SJCRH30 (cell line): ENCODE data around the gene KRT40. TPM values are rescaled to one million over a fixed set of nuclear protein-coding genes. Genes with fewer than 3 reads are reported as not detected.

Experiments
- DNase-seq, 2 experiments: peaks; one replicate each; pipeline ENCODE4 v3.0.0-alpha.2; 2015 to 2020
- H3K27ac ChIP-seq: fragments of 250-450 bp; sonication (Bioruptor Pico); 2 replicates; pipeline ENCODE4 v1.5.1; 2020; ENCODE audit warnings: mild to moderate bottlenecking, moderate library complexity
- H3K27me3 ChIP-seq: fragments of 250-450 bp; sonication (Bioruptor Pico); 2 replicates; pipeline ENCODE4 v1.5.1; 2020; ENCODE audit warnings: mild to moderate bottlenecking, moderate library complexity
- H3K36me3 ChIP-seq: fragments of 250-450 bp; sonication (Bioruptor Pico); 2 replicates; pipeline ENCODE4 v1.5.1; 2020; ENCODE audit warnings: mild to moderate bottlenecking, moderate library complexity
- H3K4me1 ChIP-seq: fragments of 250-450 bp; sonication (Bioruptor Pico); 2 replicates; pipeline ENCODE4 v1.5.1; 2020; ENCODE audit warnings: mild to moderate bottlenecking, moderate library complexity
- H3K4me3 ChIP-seq: fragments of 250-450 bp; sonication (Bioruptor Pico); 2 replicates; pipeline ENCODE4 v1.5.1; 2020; ENCODE audit warnings: mild to moderate bottlenecking, moderate library complexity
- H3K9me3 ChIP-seq: fragments of 250-450 bp; sonication (Bioruptor Pico); replicated peaks from 2 replicates; pipeline ENCODE4 v1.5.1; 2020; ENCODE audit warnings: mild to moderate bottlenecking, moderate library complexity
- total RNA-seq: library from RNA; depleted of rRNA; stranded (reverse); fragments of >200 nt; shearing (Covaris generic); gene quantifications from 2 replicates; pipeline ENCODE4 v1.2.3, GENCODE V29; 2014

Gene KRT40
- total RNA-seq, 1 experiment from 2014 or later: not detected

GRCh38 chr17:40952154-40952553 lies 32.0 kb downstream of the KRT40 start:
- peaks cover 3% of the 10 kb centered on the region; the same call in 1 of the 2 replicates for H3K27me3 ChIP-seq
- no peak overlapping the region for H3K4me3 ChIP-seq
- H3K27ac ChIP-seq: no peak overlapping the region
- DNase-seq: peak in 1 of 2 experiments; percentile 9
- H3K9me3 ChIP-seq: no peaks in the 10 kb centered on the region
- H3K36me3 ChIP-seq: no peaks in the 10 kb centered on the region
- H3K4me1 ChIP-seq: peaks cover 28% of the 10 kb centered on the region

DNA sequence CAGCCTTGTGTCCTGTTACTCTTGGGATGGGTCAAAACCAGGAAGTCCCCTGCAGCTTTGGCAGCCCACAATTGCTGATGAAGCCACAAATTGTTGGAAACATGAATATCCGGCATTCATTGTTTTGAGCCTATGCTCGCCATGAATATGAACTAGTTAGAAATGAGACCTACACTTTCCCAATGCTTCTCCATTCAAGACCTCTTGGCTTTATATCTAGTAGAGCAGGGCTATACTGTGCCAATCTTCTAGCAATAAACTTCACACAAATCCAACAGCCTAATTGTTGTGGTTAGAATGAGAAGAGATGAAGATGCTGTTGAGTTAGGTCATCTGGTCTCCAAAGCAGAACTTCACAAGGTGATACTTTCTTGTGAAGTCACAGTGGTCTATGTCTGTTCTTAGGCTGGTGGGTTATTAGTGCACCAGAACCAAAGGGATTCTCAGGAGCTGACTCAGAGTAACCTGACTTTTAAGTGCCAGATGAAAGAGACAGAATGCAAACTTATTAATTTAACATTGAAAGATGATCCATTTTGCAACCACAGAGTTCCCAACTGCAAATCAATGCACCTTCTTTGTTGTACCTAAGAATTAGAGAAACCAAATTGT lies 33.0 kb downstream of the KRT40 start:
- no peak for DNase-seq
- Histone ChIP-seq H3K27me3 (peaks cover 3% of the 10 kb centered on the region; the same call in 1 of the 2 replicates), H3K36me3 (no peaks in the 10 kb centered on the region), H3K4me3 (no peak overlapping the region), H3K9me3 (no peaks in the 10 kb centered on the region), H3K27ac (no peak overlapping the region), H3K4me1 (peaks cover 25% of the 10 kb centered on the region)

GRCh38 chr17:40950176-40950575 lies 34.0 kb downstream of the KRT40 start:
- H3K27ac ChIP-seq: no peak overlapping the region
- H3K27me3 ChIP-seq: peaks cover 3% of the 10 kb centered on the region; the same call in 1 of the 2 replicates
- no peak for DNase-seq
- no peak overlapping the region for H3K4me3 ChIP-seq
- H3K36me3 ChIP-seq: no peaks in the 10 kb centered on the region
- H3K9me3 ChIP-seq: no peaks in the 10 kb centered on the region
- H3K4me1 ChIP-seq: peaks cover 25% of the 10 kb centered on the region

DNA sequence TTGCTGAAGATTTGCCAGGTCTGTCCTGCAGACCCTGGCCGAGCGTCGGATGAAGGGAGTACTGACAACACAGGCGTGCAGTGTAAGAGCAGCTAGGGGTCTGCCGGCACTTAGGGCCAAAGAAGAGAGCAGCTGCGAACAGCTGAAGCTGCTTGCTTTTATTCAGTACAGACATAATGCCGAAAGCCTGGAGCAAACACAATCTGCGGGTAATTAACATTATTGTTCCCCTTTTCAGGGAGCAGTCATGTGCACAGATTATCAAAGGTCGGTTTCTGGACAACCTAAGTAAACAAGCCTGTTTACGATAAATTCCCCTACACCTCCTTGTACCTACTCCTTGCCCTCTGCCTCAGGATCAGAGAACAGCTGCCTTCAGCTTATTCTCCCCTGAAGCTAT lies 34.7 kb downstream of the KRT40 start:
- Histone ChIP-seq H3K4me3 (peak overlapping the region; percentile 44), H3K4me1 (peaks cover 25% of the 10 kb centered on the region), H3K27ac (peak overlapping the region; percentile 22; the same call in 1 of the 2 replicates), H3K27me3 (peaks cover 3% of the 10 kb centered on the region; the same call in 1 of the 2 replicates), H3K36me3 (no peaks in the 10 kb centered on the region), H3K9me3 (no peaks in the 10 kb centered on the region)
- DNase-seq: peak; percentile 57 to 74

DNA sequence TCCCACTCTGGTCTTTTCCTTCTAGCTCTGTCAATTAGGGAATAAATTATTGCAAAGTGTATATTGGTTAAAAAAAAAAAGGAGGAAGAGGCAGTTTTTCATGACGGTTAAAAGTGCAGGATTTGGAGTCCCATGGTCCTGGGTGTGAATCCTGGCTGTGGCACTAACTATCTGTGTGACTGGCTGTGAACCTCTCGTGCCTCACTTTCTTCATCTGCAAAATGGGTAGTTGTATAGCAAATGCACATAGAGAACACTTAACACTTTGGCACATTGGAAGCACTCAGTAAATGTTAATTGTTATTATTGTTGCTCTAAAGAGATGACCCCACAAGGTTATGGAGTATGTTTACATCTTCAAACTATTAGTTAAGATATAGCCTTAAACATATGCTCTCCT lies 36.2 kb downstream of the KRT40 start:
- H3K36me3 ChIP-seq: no peaks in the 10 kb centered on the region
- no peak for DNase-seq

GRCh38 chr17:40945414-40945813 lies 38.7 kb downstream of the KRT40 start:
- Histone ChIP-seq H3K27ac (no peak overlapping the region), H3K4me3 (no peak overlapping the region), H3K4me1 (peaks cover 8% of the 10 kb centered on the region), H3K27me3 (peaks cover 3% of the 10 kb centered on the region; the same call in 1 of the 2 replicates), H3K9me3 (no peaks in the 10 kb centered on the region), H3K36me3 (no peaks in the 10 kb centered on the region)
- no peak for DNase-seq

More for the DNA sequence above, 36.2 kb downstream of the KRT40 start:
- H3K27me3 ChIP-seq: peaks cover 3% of the 10 kb centered on the region; the same call in 1 of the 2 replicates
- H3K4me3 ChIP-seq: no peak overlapping the region
- H3K4me1 ChIP-seq: peaks cover 21% of the 10 kb centered on the region
- no peak overlapping the region for H3K27ac ChIP-seq
- H3K9me3 ChIP-seq: no peaks in the 10 kb centered on the region

DNA sequence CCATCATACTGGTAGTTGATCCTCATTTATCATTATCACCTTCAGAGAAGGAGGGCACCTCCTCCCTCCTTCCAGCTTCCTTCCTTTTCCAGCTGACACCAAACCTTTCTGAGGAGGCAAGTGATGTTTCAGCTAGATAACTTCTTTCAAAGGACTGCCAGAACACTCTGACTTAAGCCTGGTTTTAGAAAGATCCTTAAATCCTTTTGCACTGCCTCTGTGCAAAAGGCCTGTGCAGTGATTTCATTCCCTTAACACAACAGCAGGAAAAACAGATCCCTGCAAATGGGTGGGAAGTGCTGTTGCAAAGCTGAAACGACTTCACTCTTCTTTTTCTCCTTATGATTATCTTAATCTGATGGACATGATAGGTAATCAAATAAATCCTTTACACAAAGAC lies 39.6 kb downstream of the KRT40 start:
- H3K36me3 ChIP-seq: no peaks in the 10 kb centered on the region
- no peaks in the 10 kb centered on the region for H3K9me3 ChIP-seq
- peaks cover 8% of the 10 kb centered on the region for H3K4me1 ChIP-seq
- DNase-seq: no peak
- peaks cover 3% of the 10 kb centered on the region; the same call in 1 of the 2 replicates for H3K27me3 ChIP-seq
- no peak overlapping the region for H3K27ac ChIP-seq
- H3K4me3 ChIP-seq: no peak overlapping the region

- Histone ChIP-seq H3K27me3 (peaks cover 3% of the 10 kb centered on the region; the same call in 1 of the 2 replicates), H3K4me1 (peaks cover 5% of the 10 kb centered on the region; the same call in 1 of the 2 replicates), H3K27ac (no peak overlapping the region), H3K9me3 (no peaks in the 10 kb centered on the region), H3K4me3 (no peak overlapping the region), H3K36me3 (no peaks in the 10 kb centered on the region)
- no peak for DNase-seq
Observed at GRCh38 chr17:40942553-40942952, 41.6 kb downstream of the KRT40 start.

DNA sequence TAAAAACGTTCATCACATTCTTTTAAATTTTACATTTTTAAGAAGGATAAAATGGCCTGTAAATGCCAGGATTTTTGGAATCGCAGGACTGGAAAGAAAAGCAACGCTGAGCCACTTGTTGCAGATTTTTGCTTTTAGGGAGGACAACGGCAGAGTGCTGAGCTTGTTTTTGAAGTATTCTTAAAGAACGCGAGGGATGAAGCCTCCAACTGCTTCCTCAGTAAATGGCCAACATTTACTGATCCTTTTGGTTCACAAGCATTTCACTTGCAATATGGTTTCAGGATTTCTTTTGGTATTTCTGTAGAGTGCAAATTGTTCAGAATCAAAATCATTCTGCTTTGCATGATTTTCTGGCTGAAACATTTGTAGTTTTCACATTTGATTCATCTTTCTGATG lies 43.9 kb downstream of the KRT40 start:
- Histone ChIP-seq H3K4me3 (no peak overlapping the region), H3K27me3 (no peaks in the 10 kb centered on the region), H3K27ac (no peak overlapping the region), H3K36me3 (no peaks in the 10 kb centered on the region), H3K4me1 (peaks cover 9% of the 10 kb centered on the region; the same call in 1 of the 2 replicates), H3K9me3 (no peaks in the 10 kb centered on the region)
- DNase-seq: no peak

DNA sequence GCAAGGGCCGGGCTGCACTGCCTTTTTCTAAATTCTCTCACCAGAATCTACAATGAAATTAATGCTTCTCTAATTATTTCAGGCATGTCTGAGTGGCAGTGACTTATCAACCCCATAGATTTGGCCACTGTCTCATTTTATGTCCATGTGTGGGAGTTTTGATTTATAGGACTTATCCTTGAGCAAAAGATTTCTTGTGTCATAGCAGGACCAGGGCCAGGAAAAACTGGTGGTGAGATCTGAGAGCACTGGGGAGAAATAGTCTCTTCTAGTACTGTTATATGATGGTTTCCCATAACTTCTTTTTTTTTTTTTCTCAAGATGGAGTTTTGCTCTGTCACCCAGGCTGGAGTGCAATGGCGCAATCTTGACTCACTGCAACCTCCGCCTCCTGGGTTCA lies 45.1 kb downstream of the KRT40 start:
- H3K4me3 ChIP-seq: no peak overlapping the region
- no peaks in the 10 kb centered on the region for H3K27me3 ChIP-seq
- H3K36me3 ChIP-seq: no peaks in the 10 kb centered on the region
- no peak overlapping the region for H3K27ac ChIP-seq
- no peaks in the 10 kb centered on the region for H3K9me3 ChIP-seq
- peaks cover 10% of the 10 kb centered on the region; the same call in 1 of the 2 replicates for H3K4me1 ChIP-seq
- no peak for DNase-seq

DNA sequence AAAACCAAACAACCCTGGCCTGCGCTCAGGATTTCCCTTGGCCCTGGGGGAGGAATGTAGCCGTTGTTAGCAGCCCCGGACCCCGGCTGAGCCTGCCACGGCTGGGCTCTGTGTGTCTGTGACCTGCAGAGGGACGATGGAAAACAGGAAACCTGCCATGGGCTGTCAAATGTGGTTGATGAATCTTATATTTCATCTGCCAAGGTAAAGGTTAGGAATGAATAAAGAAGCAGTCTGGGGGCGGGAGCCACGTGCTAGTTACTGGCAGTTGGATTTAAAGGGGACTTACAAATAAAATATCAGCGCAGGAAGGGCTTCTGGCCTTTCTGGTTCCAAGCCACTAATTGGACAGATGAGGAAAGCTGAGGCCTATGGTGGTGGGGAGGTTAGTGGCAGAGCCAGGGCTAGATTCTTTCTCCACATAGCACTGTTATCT lies 46.7 kb downstream of the KRT40 start, which contains the start of gene KRT23:
Gene KRT23 (minus strand): TSS at position 263 of the 436 bp plus-strand sequence. CDS start 1,043 bp downstream, outside the sequence.
- no peak within 1 kb of the TSS for H3K27ac ChIP-seq
- H3K27me3 ChIP-seq: no peaks in the 10 kb centered on the region
- H3K4me3 ChIP-seq: no peak within 1 kb of the TSS
- H3K4me1 ChIP-seq: peaks cover 18% of the 10 kb centered on the region
- no peak for DNase-seq
- no peaks in the 10 kb centered on the region for H3K9me3 ChIP-seq
- H3K36me3 ChIP-seq: no peaks in the 10 kb centered on the region

GRCh38 chr17:40936976-40937375 lies 47.1 kb downstream of the KRT40 start:
- H3K36me3 ChIP-seq: no peaks in the 10 kb centered on the region
- DNase-seq: no peak

GRCh38 chr17:40936437-40936971 lies 47.6 kb downstream of the KRT40 start:
- no peak overlapping the region for H3K4me3 ChIP-seq
- H3K4me1 ChIP-seq: peaks cover 23% of the 10 kb centered on the region
- H3K27me3 ChIP-seq: no peaks in the 10 kb centered on the region
- H3K27ac ChIP-seq: no peak overlapping the region
- no peaks in the 10 kb centered on the region for H3K36me3 ChIP-seq
- no peak for DNase-seq
- H3K9me3 ChIP-seq: no peaks in the 10 kb centered on the region

More at GRCh38 chr17:40936976-40937375, 47.1 kb downstream of the KRT40 start:
- H3K27ac ChIP-seq: no peak overlapping the region
- no peaks in the 10 kb centered on the region for H3K9me3 ChIP-seq
- H3K4me3 ChIP-seq: no peak overlapping the region
- H3K4me1 ChIP-seq: peaks cover 22% of the 10 kb centered on the region
- H3K27me3 ChIP-seq: no peaks in the 10 kb centered on the region

GRCh38 chr17:40935624-40936023 lies 48.5 kb downstream of the KRT40 start:
- Histone ChIP-seq H3K4me3 (no peak overlapping the region), H3K36me3 (no peaks in the 10 kb centered on the region), H3K27me3 (no peaks in the 10 kb centered on the region), H3K27ac (no peak overlapping the region), H3K4me1 (peaks cover 23% of the 10 kb centered on the region), H3K9me3 (no peaks in the 10 kb centered on the region)
- DNase-seq: peak; percentile 8 to 37

GRCh38 chr17:40932608-40933007 lies 51.5 kb downstream of the KRT40 start:
- no peaks in the 10 kb centered on the region for H3K27me3 ChIP-seq
- no peaks in the 10 kb centered on the region for H3K36me3 ChIP-seq
- peak; percentile 32 to 68 for DNase-seq
- H3K4me1 ChIP-seq: peaks cover 23% of the 10 kb centered on the region
- H3K27ac ChIP-seq: peak overlapping the region; percentile 14
- no peak overlapping the region for H3K4me3 ChIP-seq
- no peaks in the 10 kb centered on the region for H3K9me3 ChIP-seq
